ENCODE results near the gene METRN. TPM values are rescaled to one million over a fixed set of nuclear protein-coding genes. Genes with fewer than 3 reads are reported as not detected.

METRN gene
- total and polyA plus RNA-seq, 10 donors, result 7.2 to 31.9 (median 14.6) TPM

DNA sequence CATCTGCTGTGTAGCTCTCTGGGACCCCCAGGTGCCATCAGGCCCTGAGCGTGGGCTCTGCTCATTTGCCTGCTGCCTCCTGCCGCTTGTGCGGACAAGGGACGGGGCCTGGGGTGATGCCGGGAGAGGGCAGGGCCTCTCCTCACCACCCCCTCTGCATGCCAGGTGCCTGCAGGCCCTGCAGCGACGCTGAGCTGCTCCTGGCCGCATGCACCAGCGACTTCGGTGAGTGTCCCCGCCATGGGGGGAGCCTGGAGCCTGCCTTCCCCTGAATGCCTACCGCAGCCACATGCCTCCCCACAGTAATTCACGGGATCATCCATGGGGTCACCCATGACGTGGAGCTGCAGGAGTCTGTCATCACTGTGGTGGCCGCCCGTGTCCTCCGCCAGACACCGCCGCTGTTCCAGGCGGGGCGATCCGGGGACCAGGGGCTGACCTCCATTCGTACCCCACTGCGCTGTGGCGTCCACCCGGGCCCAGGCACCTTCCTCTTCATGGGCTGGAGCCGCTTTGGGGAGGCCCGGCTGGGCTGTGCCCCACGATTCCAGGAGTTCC lies 1.9 kb downstream of the METRN start:
- no peaks in the 10 kb centered on the region for H3K9me3 ChIP-seq
- no peak overlapping the region for H3K4me3 ChIP-seq
- H3K4me1 ChIP-seq, result peaks cover 19 to 76% (median 53%) of the 10 kb centered on the region in 6 donors
- TF ChIP-seq POLR2AphosphoS5 (IDR thresholded peaks at IDR 0.05), result no peak
- TF ChIP-seq POLR2A (IDR thresholded peaks at IDR 0.05), result no peak
- TF ChIP-seq, protein P1, sequence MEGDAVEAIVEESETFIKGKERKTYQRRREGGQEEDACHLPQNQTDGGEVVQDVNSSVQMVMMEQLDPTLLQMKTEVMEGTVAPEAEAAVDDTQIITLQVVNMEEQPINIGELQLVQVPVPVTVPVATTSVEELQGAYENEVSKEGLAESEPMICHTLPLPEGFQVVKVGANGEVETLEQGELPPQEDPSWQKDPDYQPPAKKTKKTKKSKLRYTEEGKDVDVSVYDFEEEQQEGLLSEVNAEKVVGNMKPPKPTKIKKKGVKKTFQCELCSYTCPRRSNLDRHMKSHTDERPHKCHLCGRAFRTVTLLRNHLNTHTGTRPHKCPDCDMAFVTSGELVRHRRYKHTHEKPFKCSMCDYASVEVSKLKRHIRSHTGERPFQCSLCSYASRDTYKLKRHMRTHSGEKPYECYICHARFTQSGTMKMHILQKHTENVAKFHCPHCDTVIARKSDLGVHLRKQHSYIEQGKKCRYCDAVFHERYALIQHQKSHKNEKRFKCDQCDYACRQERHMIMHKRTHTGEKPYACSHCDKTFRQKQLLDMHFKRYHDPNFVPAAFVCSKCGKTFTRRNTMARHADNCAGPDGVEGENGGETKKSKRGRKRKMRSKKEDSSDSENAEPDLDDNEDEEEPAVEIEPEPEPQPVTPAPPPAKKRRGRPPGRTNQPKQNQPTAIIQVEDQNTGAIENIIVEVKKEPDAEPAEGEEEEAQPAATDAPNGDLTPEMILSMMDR (IDR thresholded peaks at IDR 0.05 in 8 of 11, conservative IDR thresholded peaks at IDR 0.05 in 3 of 11), result no peak
- H3K27ac ChIP-seq, result no peak overlapping the region
- H3K36me3 ChIP-seq, result peaks cover 0 to 6% (median 0%) of the 10 kb centered on the region in 6 donors
- H3K27me3 ChIP-seq (replicated peaks in 1 of 7), result peaks cover 0 to 60% (median 12%) of the 10 kb centered on the region in 7 donors
- 86 to 93% (median 93%) methylated on average over 12 to 29 of the region's 29 CpGs for WGBS, 5 donors
- no peak for DNase-seq
- intact Hi-C loops (cut with DNase I; ENCODE audit: low total_unique reads), result no loop called here

DNA sequence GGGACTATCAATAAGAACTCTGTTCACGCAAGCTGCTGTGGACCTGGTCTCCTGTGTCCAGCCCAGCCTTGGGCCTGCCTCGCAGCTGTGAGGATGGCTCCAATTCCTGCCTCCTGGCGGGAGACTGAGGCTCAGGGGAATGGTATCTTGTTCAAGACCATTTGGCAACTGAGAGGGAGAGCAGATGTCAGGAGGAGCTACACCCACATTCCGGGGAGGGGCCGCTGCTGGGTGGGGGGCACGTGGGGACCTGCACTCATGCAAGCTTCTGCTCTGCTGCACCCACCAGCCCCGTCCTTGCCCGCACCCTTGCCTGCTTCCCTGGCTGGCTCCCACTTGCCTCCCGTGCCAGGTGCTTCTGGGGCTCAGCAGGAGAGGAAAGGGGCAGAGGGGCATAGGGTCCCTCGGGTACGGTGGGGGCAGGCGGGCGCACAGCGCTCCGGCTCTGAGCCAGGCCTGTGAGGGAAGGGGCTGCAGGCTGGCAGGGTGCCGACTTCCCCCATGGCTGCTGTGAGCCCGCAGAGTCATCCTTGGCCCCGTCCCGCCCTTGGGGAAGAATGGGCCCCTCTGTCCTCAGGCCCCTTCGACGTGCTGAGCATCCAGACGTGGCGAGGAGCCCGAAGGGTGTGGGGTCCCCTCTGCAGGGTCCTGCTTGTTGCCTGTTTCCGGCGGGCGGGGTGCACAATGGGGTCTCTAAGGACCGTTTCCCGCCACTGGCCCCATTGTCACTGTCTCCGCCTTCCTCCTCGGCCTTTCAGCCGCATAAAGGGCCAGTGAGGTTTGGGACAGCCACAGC lies 2.7 kb downstream of the METRN start:
- intact Hi-C loops (cut with DNase I; ENCODE audit: low total_unique reads), result no loop called here
- DNase-seq, result no peak
- WGBS, 5 donors, result 81 to 93% (median 85%) methylated on average over 9 to 32 of the region's 32 CpGs
- Histone ChIP-seq H3K4me3 (no peak overlapping the region), H3K36me3 (peaks cover 0 to 14% (median 0%) of the 10 kb centered on the region in 6 donors), H3K4me1 (peaks cover 23 to 81% (median 57%) of the 10 kb centered on the region in 6 donors), H3K27ac (no peak overlapping the region), H3K27me3 (replicated peaks in 1 of 7) (peaks cover 0 to 52% (median 12%) of the 10 kb centered on the region in 7 donors), H3K9me3 (no peaks in the 10 kb centered on the region)
- TF ChIP-seq, protein P1 (IDR thresholded peaks at IDR 0.05 in 8 of 11, conservative IDR thresholded peaks at IDR 0.05 in 3 of 11), result no peak
- no peak for TF ChIP-seq POLR2AphosphoS5 (IDR thresholded peaks at IDR 0.05)
- TF ChIP-seq POLR2A (IDR thresholded peaks at IDR 0.05), result no peak

DNA sequence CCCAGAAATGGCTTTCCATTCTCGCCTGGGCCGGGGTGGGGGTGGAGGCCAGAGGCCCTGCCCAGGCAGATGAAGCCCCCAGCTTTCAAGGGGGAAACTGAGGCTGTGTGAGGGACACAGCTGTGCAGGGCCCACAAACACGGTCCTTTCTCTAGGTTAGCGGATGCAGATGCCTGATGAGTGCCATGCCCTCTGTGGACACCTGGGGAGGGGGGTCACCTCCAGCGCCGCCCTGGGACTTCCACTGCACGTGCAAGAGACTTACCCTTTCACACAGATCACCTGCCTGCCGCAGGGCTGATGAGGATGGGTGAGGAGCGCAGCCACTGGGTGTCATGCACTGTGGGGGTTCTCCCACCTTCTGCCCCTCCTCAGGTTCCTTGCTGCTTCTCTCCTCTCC lies 3.5 kb downstream of the METRN start:
- no peak for DNase-seq
- Histone ChIP-seq H3K9me3 (no peaks in the 10 kb centered on the region), H3K27ac (no peak overlapping the region), H3K4me1 (peaks cover 23 to 87% (median 60%) of the 10 kb centered on the region in 6 donors), H3K4me3 (no peak overlapping the region), H3K27me3 (replicated peaks in 1 of 7) (peaks cover 0 to 45% (median 12%) of the 10 kb centered on the region in 7 donors), H3K36me3 (peaks cover 0 to 17% (median 0%) of the 10 kb centered on the region in 6 donors)
- 82 to 95% (median 90%) methylated on average over 6 to 9 of the region's 9 CpGs for WGBS, 5 donors
- TF ChIP-seq POLR2A (IDR thresholded peaks at IDR 0.05) (no peak), POLR2AphosphoS5 (IDR thresholded peaks at IDR 0.05) (peak in 1 of 3 donors; percentile 4)
- intact Hi-C loops (cut with DNase I; ENCODE audit: low total_unique reads), result no loop called here

DNA sequence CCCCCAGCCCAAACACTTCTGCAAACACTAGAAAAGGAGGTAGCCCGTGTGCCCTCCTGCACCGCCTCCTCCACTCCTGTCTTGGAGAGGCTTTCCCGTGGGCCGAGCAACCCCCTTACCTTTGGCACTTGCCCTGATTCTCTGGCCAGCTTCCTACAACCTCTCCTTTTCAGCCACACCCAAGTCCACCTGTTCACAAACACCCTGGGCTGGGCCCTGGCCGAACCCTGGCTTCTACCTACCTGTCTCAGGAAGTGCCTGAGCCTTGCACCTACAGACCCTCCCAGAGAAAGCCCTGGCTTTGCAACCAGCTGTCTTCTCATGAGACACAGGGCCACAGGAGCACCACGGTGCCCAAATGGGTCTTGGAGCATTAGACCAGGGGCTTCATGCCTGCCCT lies 4.0 kb downstream of the METRN start:
- Histone ChIP-seq H3K9me3 (no peaks in the 10 kb centered on the region), H3K4me3 (no peak overlapping the region), H3K4me1 (peaks cover 23 to 88% (median 57%) of the 10 kb centered on the region in 6 donors), H3K27ac (no peak overlapping the region), H3K36me3 (peaks cover 0 to 17% (median 0%) of the 10 kb centered on the region in 6 donors), H3K27me3 (replicated peaks in 1 of 7) (peaks cover 0 to 40% (median 12%) of the 10 kb centered on the region in 7 donors)
- no peak for DNase-seq
- TF ChIP-seq, protein P1 (IDR thresholded peaks at IDR 0.05 in 8 of 11, conservative IDR thresholded peaks at IDR 0.05 in 3 of 11), result no peak
- no peak for TF ChIP-seq POLR2A (IDR thresholded peaks at IDR 0.05)
- intact Hi-C loops (cut with DNase I; ENCODE audit: low total_unique reads), result no loop called here
- WGBS, 5 donors, result 87 to 96% (median 89%) methylated on average over 6 of the region's 6 CpGs

All from spleen (tissue), 11 donors.